ENCODE data around the gene GIT1.

- TF ChIP-seq YEATS4 (CRISPR knock-in tag; IDR thresholded peaks at IDR 0.05; ENCODE audit: borderline replicate concordance) (no peak), ZBTB7A (CRISPR knock-in tag; IDR thresholded peaks at IDR 0.05) (no peak), ZNF24 (IDR thresholded peaks at IDR 0.05) (no peak), NCOR1 (IDR thresholded peaks at IDR 0.05; ENCODE audit: borderline replicate concordance, low read length) (no peak), ARNT (IDR thresholded peaks at IDR 0.05) (no peak), PRDM10 (CRISPR knock-in tag; IDR thresholded peaks at IDR 0.05; ENCODE audit: low read depth) (no peak), MAZ (IDR thresholded peaks at IDR 0.05; ENCODE audit: borderline replicate concordance, low read depth, low read length) (no peak), MAZ (CRISPR knock-in tag; IDR thresholded peaks at IDR 0.05; ENCODE audit: low read depth) (no peak), KAT7 (CRISPR knock-in tag; IDR thresholded peaks at IDR 0.05; ENCODE audit: borderline replicate concordance) (no peak)
- TF ChIP-seq, protein P1, sequence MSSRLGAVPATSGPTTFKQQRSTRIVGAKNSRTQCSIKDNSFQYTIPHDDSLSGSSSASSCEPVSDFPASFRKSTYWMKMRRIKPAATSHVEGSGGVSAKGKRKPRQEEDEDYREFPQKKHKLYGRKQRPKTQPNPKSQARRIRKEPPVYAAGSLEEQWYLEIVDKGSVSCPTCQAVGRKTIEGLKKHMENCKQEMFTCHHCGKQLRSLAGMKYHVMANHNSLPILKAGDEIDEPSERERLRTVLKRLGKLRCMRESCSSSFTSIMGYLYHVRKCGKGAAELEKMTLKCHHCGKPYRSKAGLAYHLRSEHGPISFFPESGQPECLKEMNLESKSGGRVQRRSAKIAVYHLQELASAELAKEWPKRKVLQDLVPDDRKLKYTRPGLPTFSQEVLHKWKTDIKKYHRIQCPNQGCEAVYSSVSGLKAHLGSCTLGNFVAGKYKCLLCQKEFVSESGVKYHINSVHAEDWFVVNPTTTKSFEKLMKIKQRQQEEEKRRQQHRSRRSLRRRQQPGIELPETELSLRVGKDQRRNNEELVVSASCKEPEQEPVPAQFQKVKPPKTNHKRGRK (CRISPR knock-in tag; IDR thresholded peaks at IDR 0.05) = no peak
- TF ChIP-seq, protein P2, sequence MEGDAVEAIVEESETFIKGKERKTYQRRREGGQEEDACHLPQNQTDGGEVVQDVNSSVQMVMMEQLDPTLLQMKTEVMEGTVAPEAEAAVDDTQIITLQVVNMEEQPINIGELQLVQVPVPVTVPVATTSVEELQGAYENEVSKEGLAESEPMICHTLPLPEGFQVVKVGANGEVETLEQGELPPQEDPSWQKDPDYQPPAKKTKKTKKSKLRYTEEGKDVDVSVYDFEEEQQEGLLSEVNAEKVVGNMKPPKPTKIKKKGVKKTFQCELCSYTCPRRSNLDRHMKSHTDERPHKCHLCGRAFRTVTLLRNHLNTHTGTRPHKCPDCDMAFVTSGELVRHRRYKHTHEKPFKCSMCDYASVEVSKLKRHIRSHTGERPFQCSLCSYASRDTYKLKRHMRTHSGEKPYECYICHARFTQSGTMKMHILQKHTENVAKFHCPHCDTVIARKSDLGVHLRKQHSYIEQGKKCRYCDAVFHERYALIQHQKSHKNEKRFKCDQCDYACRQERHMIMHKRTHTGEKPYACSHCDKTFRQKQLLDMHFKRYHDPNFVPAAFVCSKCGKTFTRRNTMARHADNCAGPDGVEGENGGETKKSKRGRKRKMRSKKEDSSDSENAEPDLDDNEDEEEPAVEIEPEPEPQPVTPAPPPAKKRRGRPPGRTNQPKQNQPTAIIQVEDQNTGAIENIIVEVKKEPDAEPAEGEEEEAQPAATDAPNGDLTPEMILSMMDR (CRISPR knock-in tag; IDR thresholded peaks at IDR 0.05) = no peak
- TF ChIP-seq, protein P3, sequence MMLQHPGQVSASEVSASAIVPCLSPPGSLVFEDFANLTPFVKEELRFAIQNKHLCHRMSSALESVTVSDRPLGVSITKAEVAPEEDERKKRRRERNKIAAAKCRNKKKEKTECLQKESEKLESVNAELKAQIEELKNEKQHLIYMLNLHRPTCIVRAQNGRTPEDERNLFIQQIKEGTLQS (CRISPR knock-in tag; IDR thresholded peaks at IDR 0.05) = no peak
These were observed 45.4 kb downstream of the GIT1 start for GRCh38 chr17:29544066-29544465.
